Liver (tissue), 3 donors: ENCODE results near the gene DISC1.

Experiments
- FOXA1 ChIP-seq: IDR thresholded peaks from 2 replicates; pipeline ENCODE4 v1.6.1; 2016; ENCODE audit warnings: antibody characterized with exemption
- NR2F2 ChIP-seq: IDR thresholded peaks from 2 replicates; pipeline ENCODE4 v1.6.1; 2016; ENCODE audit warnings: antibody characterized with exemption
- RAD21 ChIP-seq, 2 donors: IDR thresholded peaks; 2 replicates each; pipeline ENCODE4 v1.6.1; 2016; ENCODE audit warnings: antibody characterized with exemption in 2 of 2, mild to moderate bottlenecking in 2 of 2
- TAF1 ChIP-seq: conservative IDR thresholded peaks from 2 replicates; pipeline ENCODE4 v1.6.1; 2016; ENCODE audit warnings: antibody characterized with exemption, mild to moderate bottlenecking
- YY1 ChIP-seq: IDR thresholded peaks from 2 replicates; pipeline ENCODE4 v1.6.1; 2016; ENCODE audit warnings: antibody characterized with exemption, mild to moderate bottlenecking
- TF ChIP-seq, protein P1 (sequence below): IDR thresholded peaks from 2 replicates; pipeline ENCODE4 v1.6.1; 2016; ENCODE audit warnings: antibody characterized with exemption, mild to moderate bottlenecking
- TF ChIP-seq, protein P2 (sequence below): fragments of 150-350 bp; IDR thresholded peaks from 2 replicates; pipeline ENCODE4 v1.5.1; 2017; ENCODE audit warnings: improper control_type of control experiment, low read depth, low read length; ENCODE audit not compliant: missing input control
- TF ChIP-seq, protein P3 (sequence below): IDR thresholded peaks from 2 replicates; pipeline ENCODE4 v1.6.1; 2016; ENCODE audit warnings: antibody characterized with exemption
- TF ChIP-seq, protein P4 (sequence below): IDR thresholded peaks from 2 replicates; pipeline ENCODE4 v1.6.1; 2016; ENCODE audit warnings: antibody characterized with exemption
- donor health status: healthy.
- donor health status: healthy.

DNA sequence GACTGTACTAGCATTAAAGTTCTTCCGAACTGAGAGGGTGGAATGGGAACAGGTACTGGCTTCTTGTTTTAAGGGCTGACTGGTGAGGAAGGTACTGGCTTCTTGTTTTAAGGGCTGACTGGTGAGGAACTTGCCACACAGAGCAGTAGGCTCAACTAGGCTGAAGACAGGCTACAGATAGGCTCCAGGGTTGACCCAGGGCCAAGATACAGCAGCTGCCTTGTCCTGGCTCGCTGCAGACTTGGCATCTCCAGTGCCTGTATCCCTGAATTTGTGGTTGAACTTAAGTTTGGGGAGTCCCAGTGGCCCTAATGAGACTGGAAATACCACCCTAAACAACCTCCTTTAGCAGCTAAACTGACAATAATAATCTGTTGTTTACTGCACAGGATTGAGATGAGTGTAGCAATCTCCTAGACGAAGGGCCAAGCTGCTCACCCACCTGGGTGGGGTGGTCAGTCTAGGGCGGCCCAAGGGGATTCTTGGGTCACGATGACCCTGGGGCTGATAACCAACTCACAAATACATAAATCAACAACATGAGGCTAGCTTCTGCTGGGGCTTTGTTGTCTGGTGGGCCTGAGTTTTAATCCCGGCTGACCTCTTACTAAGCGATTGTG, 227.1 kb downstream of the DISC1 start:
- TF ChIP-seq, protein P1, sequence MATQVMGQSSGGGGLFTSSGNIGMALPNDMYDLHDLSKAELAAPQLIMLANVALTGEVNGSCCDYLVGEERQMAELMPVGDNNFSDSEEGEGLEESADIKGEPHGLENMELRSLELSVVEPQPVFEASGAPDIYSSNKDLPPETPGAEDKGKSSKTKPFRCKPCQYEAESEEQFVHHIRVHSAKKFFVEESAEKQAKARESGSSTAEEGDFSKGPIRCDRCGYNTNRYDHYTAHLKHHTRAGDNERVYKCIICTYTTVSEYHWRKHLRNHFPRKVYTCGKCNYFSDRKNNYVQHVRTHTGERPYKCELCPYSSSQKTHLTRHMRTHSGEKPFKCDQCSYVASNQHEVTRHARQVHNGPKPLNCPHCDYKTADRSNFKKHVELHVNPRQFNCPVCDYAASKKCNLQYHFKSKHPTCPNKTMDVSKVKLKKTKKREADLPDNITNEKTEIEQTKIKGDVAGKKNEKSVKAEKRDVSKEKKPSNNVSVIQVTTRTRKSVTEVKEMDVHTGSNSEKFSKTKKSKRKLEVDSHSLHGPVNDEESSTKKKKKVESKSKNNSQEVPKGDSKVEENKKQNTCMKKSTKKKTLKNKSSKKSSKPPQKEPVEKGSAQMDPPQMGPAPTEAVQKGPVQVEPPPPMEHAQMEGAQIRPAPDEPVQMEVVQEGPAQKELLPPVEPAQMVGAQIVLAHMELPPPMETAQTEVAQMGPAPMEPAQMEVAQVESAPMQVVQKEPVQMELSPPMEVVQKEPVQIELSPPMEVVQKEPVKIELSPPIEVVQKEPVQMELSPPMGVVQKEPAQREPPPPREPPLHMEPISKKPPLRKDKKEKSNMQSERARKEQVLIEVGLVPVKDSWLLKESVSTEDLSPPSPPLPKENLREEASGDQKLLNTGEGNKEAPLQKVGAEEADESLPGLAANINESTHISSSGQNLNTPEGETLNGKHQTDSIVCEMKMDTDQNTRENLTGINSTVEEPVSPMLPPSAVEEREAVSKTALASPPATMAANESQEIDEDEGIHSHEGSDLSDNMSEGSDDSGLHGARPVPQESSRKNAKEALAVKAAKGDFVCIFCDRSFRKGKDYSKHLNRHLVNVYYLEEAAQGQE = no peak
- no peak for TF ChIP-seq TAF1
- TF ChIP-seq, protein P2, sequence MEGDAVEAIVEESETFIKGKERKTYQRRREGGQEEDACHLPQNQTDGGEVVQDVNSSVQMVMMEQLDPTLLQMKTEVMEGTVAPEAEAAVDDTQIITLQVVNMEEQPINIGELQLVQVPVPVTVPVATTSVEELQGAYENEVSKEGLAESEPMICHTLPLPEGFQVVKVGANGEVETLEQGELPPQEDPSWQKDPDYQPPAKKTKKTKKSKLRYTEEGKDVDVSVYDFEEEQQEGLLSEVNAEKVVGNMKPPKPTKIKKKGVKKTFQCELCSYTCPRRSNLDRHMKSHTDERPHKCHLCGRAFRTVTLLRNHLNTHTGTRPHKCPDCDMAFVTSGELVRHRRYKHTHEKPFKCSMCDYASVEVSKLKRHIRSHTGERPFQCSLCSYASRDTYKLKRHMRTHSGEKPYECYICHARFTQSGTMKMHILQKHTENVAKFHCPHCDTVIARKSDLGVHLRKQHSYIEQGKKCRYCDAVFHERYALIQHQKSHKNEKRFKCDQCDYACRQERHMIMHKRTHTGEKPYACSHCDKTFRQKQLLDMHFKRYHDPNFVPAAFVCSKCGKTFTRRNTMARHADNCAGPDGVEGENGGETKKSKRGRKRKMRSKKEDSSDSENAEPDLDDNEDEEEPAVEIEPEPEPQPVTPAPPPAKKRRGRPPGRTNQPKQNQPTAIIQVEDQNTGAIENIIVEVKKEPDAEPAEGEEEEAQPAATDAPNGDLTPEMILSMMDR = no peak
- TF ChIP-seq FOXA1 = no peak
- TF ChIP-seq, protein P3, sequence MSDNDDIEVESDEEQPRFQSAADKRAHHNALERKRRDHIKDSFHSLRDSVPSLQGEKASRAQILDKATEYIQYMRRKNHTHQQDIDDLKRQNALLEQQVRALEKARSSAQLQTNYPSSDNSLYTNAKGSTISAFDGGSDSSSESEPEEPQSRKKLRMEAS = no peak
- TF ChIP-seq NR2F2 = no peak
- TF ChIP-seq YY1 = no peak
- no peak for TF ChIP-seq RAD21 (IDR thresholded peaks at IDR 0.05)
- TF ChIP-seq, protein P4, sequence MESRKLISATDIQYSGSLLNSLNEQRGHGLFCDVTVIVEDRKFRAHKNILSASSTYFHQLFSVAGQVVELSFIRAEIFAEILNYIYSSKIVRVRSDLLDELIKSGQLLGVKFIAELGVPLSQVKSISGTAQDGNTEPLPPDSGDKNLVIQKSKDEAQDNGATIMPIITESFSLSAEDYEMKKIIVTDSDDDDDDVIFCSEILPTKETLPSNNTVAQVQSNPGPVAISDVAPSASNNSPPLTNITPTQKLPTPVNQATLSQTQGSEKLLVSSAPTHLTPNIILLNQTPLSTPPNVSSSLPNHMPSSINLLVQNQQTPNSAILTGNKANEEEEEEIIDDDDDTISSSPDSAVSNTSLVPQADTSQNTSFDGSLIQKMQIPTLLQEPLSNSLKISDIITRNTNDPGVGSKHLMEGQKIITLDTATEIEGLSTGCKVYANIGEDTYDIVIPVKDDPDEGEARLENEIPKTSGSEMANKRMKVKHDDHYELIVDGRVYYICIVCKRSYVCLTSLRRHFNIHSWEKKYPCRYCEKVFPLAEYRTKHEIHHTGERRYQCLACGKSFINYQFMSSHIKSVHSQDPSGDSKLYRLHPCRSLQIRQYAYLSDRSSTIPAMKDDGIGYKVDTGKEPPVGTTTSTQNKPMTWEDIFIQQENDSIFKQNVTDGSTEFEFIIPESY = no peak
